Chondrocyte (in vitro differentiated cells): ENCODE results near the gene CALN1. TPM values are rescaled to one million over a fixed set of nuclear protein-coding genes. Genes with fewer than 3 reads are reported as not detected.

Experiments used
- DNase-seq: peaks from one replicate; pipeline ENCODE4 v3.0.0; 2021; ENCODE audit warnings: mixed read lengths, low spot score
- H3K27ac Mint-ChIP-seq: one replicate; pipeline ENCODE4 v1.8.0; 2021; ENCODE audit warnings: mild to moderate bottlenecking, moderate library complexity, mixed read lengths; ENCODE audit not compliant: unreplicated experiment
- H3K27me3 Mint-ChIP-seq: 2 replicates; pipeline ENCODE4 v1.8.0; 2021; ENCODE audit warnings: low read depth, mixed read lengths
- H3K36me3 Mint-ChIP-seq: 2 replicates; pipeline ENCODE4 v1.8.0; 2021; ENCODE audit warnings: low read depth, mixed read lengths
- H3K4me1 Mint-ChIP-seq: 2 replicates; pipeline ENCODE4 v1.8.0; 2021; ENCODE audit warnings: low read depth, mild to moderate bottlenecking, mixed read lengths
- H3K4me3 Mint-ChIP-seq: one replicate; pipeline ENCODE4 v1.8.0; 2021; ENCODE audit warnings: mild to moderate bottlenecking, moderate library complexity, mixed read lengths; ENCODE audit not compliant: unreplicated experiment
- H3K9me3 Mint-ChIP-seq: 2 replicates; pipeline ENCODE4 v1.8.0; 2021; ENCODE audit warnings: low read depth, mixed read lengths
- CTCF ChIP-seq: fragments of 200-600 bp; sonication (generic); IDR thresholded peaks from 2 replicates; pipeline ENCODE4 v1.5.0; 2021; ENCODE audit warnings: antibody characterized with exemption, mild to moderate bottlenecking, moderate library complexity
- total RNA-seq: library from RNA; stranded (reverse); gene quantifications from 3 replicates; pipeline ENCODE4 v1.2.1, GENCODE V29; 2021

The CALN1 gene
- total RNA-seq, 1 donor from 2014 or later, result not detected

- TF ChIP-seq CTCF, result no peak
- DNase-seq, result no peak
- Mint-ChIP-seq H3K36me3 (no peaks in the 10 kb centered on the region), H3K9me3 (no peaks in the 10 kb centered on the region), H3K27me3 (peaks cover 5% of the 10 kb centered on the region), H3K27ac (no peak overlapping the region), H3K4me3 (no peak overlapping the region), H3K4me1 (no peaks in the 10 kb centered on the region)
These were observed 719 bp downstream of the CALN1 start for GRCh38 chr7:72411419-72411818.

DNA sequence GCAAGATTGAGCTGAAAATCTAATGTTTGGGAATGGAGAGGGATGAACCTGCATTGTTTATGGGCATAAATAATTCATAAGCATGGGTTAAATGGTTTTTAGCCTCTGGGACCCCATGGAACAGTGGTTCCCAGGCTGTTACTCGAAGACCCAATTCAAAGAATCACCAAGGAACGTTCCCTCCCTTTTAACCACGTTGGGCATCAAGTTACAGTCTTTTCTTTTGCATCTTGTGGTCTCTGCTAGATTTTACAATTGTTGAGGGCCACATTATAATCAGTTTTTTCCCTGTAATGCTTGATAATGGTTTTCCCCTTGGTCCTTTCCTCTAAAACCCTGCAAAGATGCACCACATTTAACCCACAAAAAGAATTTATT lies 2.5 kb downstream of the CALN1 start:
- peaks cover 3% of the 10 kb centered on the region for H3K4me1 Mint-ChIP-seq
- TF ChIP-seq CTCF, result no peak
- H3K36me3 Mint-ChIP-seq, result no peaks in the 10 kb centered on the region
- H3K27ac Mint-ChIP-seq, result no peak overlapping the region
- H3K27me3 Mint-ChIP-seq, result peaks cover 5% of the 10 kb centered on the region
- no peak overlapping the region for H3K4me3 Mint-ChIP-seq
- no peaks in the 10 kb centered on the region for H3K9me3 Mint-ChIP-seq
- no peak for DNase-seq

DNA sequence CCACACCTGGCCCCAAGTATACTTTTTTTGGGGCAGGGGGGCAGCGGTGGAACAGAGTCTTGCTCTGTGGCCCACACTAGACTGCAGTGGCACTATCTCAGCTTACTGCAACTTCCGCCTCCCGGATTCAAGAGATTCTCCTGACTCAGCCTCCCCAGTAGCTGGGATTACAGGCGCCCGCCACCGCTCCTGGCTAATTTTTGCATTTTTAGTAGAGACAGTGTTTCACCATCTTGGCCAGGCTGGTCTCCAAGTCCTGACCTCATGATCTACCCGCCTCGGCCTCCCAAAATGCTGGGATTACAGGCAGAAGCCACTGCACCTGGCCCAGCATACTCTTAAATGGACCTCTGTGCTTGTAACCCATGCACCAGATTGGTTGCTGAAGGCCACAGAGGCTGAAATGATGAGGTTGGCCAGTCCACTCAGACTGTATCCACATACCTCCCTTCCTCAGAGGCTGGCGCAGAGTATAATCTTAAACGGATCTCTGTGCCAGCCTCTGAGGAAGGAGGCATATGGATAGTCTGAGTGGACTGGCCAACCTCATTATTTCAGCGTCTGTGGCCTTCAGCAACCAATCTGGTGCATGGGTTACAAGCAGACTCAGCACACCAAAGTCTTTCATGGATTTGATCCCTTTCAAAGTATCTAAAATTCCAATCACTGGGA lies 3.0 kb downstream of the CALN1 start:
- Mint-ChIP-seq H3K4me3 (no peak overlapping the region), H3K9me3 (no peaks in the 10 kb centered on the region), H3K27me3 (peaks cover 5% of the 10 kb centered on the region), H3K36me3 (no peaks in the 10 kb centered on the region), H3K4me1 (peaks cover 3% of the 10 kb centered on the region), H3K27ac (no peak overlapping the region)
- TF ChIP-seq CTCF, result no peak
- DNase-seq, result no peak

GRCh38 chr7:72406820-72407403 lies 5.2 kb downstream of the CALN1 start:
- H3K27ac Mint-ChIP-seq, result no peak overlapping the region
- H3K4me1 Mint-ChIP-seq, result peaks cover 3% of the 10 kb centered on the region
- TF ChIP-seq CTCF, result no peak
- H3K4me3 Mint-ChIP-seq, result no peak overlapping the region
- H3K36me3 Mint-ChIP-seq, result no peaks in the 10 kb centered on the region
- DNase-seq, result no peak
- no peaks in the 10 kb centered on the region for H3K9me3 Mint-ChIP-seq
- peaks cover 5% of the 10 kb centered on the region for H3K27me3 Mint-ChIP-seq

DNA sequence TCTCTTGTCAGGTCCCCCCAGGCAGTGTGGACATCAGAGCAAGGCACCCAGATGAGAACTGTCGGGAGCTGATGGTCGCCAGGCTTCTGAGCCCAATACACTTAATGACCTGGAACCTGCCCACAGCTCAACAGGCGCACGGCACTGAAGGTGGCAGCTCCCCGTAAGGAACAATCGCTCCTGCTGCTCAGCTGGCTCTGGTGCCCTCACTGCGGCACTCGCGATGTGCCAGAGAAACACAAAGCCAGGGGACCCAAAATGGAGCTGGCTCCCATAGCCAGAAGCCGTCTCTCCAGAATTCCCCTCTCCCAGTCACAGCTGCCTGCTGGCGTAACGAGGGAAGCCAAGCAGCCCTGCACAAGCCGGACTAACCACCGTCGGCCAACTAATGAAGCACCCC lies 6.3 kb downstream of the CALN1 start:
- Mint-ChIP-seq H3K36me3 (no peaks in the 10 kb centered on the region), H3K27ac (no peak overlapping the region), H3K4me3 (no peak overlapping the region), H3K27me3 (peaks cover 7% of the 10 kb centered on the region), H3K9me3 (no peaks in the 10 kb centered on the region), H3K4me1 (peaks cover 3% of the 10 kb centered on the region)
- TF ChIP-seq CTCF, result no peak
- no peak for DNase-seq
